ENCODE results near the gene CHD9NB.

CHD9NB gene

GRCh38 chr16:53024045-53024444 lies 28.7 kb downstream of the CHD9NB start (continued):
- TF ChIP-seq ZNF645 (tag by site-specific recombination; IDR thresholded peaks at IDR 0.05) (no peak), ZNF530 (tag by site-specific recombination; IDR thresholded peaks at IDR 0.05; ENCODE audit: low read depth) (no peak), ZNF677 (tag by site-specific recombination; IDR thresholded peaks at IDR 0.05) (no peak), ZNF544 (tag by site-specific recombination; IDR thresholded peaks at IDR 0.05) (no peak), ZNF423 (tag by site-specific recombination; IDR thresholded peaks at IDR 0.05) (no peak), ZNF138 (tag by site-specific recombination; IDR thresholded peaks at IDR 0.05; ENCODE audit: borderline replicate concordance) (no peak), ZNF133 (tag by site-specific recombination; IDR thresholded peaks at IDR 0.05) (no peak), PRDM6 (tag by site-specific recombination; IDR thresholded peaks at IDR 0.05) (no peak)

GRCh38 chr16:53022374-53022773 lies 30.3 kb downstream of the CHD9NB start:
- H3K27ac ChIP-seq (ENCODE audit: extremely low read depth, low read depth, low read length) = no peak overlapping the region
- TF ChIP-seq CTCF (tag by site-specific recombination; IDR thresholded peaks at IDR 0.05) = peak; percentile 59
- TF ChIP-seq ZNF692 (tag by site-specific recombination; IDR thresholded peaks at IDR 0.05) = no peak
- no peak for TF ChIP-seq ZNF843 (tag by site-specific recombination; IDR thresholded peaks at IDR 0.05)
- TF ChIP-seq OVOL3 (tag by site-specific recombination; IDR thresholded peaks at IDR 0.05) = no peak
- no peak for TF ChIP-seq ZNF311 (tag by site-specific recombination; IDR thresholded peaks at IDR 0.05; ENCODE audit: borderline replicate concordance)
- TF ChIP-seq ZNF654 (tag by site-specific recombination; IDR thresholded peaks at IDR 0.05; ENCODE audit: low read depth) = peak; percentile 84
- TF ChIP-seq GLI4 (tag by site-specific recombination; IDR thresholded peaks at IDR 0.05) = no peak
- no peak for TF ChIP-seq ZNF623 (tag by site-specific recombination; IDR thresholded peaks at IDR 0.05)
- TF ChIP-seq IKZF3 (tag by site-specific recombination; IDR thresholded peaks at IDR 0.05) = peak; percentile 73
- H3K4me1 ChIP-seq (ENCODE audit: control insufficient read depth, insufficient read depth, low read length) = no peaks in the 10 kb centered on the region
- ChIA-PET CTCF (interaction anchor here (0.6 to 3.1 kb wide), 26 partner anchors 9 to 972 kb away, joined by 3 to 47 read pairs (median 3); no protein-coding TSS in a partner anchor), POLR2A (no interaction called here)
- H3K36me3 ChIP-seq (ENCODE audit: control insufficient read depth in 2 of 2, insufficient read depth in 1 of 2, low read length in 2 of 2) = no peaks in the 10 kb centered on the region
- no peaks in the 10 kb centered on the region for H3K9me3 ChIP-seq (ENCODE audit: control insufficient read depth, insufficient read depth, low read depth, low read length)
- H3K4me3 ChIP-seq (ENCODE audit: low read depth, low read length) = no peak overlapping the region

DNA sequence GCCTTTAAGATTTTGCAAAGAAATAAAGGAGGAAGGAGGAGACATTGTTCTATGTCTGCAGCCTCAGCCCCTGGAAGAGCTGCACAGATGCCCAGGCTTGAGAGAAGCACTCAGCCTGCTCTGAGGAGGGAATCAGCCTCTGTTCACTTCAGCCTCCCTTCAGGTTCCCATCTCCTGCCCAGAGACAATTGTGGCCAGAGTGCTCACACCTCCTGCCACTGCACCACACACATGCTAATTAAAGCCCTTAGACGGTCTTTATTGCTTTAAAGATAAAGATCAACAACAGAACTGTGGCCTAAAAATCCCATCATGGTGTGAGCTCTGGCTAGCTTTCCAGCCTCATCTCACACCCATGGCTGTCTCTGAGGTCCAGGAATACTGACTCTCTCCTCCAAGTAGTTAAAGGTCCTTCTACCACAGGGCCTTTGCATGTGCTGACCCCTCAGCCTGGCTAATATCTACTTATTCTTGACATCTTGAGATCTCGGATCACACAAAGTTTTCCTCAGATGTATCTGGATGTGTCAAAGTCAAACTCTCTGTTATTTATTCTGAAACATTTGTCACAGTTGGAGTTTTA lies 33.8 kb downstream of the CHD9NB start:
- H3K9me3 ChIP-seq (ENCODE audit: control insufficient read depth, insufficient read depth, low read depth, low read length) = no peaks in the 10 kb centered on the region
- H3K4me3 ChIP-seq (ENCODE audit: low read depth, low read length) = no peak overlapping the region
- TF ChIP-seq TCF7L2 (IDR thresholded peaks at IDR 0.05; ENCODE audit: borderline replicate concordance, low read depth, low read length) (no peak), ZNF623 (tag by site-specific recombination; IDR thresholded peaks at IDR 0.05) (peak; percentile 77)
- no peaks in the 10 kb centered on the region for H3K36me3 ChIP-seq (ENCODE audit: control insufficient read depth in 2 of 2, insufficient read depth in 1 of 2, low read length in 2 of 2)
- CTCF ChIA-PET = interaction anchor here (0.6 kb wide), 1 partner anchor 16 kb away, joined by 3 read pairs; no protein-coding TSS in a partner anchor
- H3K4me1 ChIP-seq (ENCODE audit: control insufficient read depth, insufficient read depth, low read length) = no peaks in the 10 kb centered on the region
- H3K27ac ChIP-seq (ENCODE audit: extremely low read depth, low read depth, low read length) = no peak overlapping the region
- POLR2A ChIA-PET = no interaction called here

Data from HEK293 (cell line).